Measurements from ENCODE around the gene ST7. TPM values are rescaled to one million over a fixed set of nuclear protein-coding genes. Genes with fewer than 3 reads are reported as not detected.

Gene ST7
- total RNA-seq, 1 experiment from 2014 or later, result 38.2 TPM

DNA sequence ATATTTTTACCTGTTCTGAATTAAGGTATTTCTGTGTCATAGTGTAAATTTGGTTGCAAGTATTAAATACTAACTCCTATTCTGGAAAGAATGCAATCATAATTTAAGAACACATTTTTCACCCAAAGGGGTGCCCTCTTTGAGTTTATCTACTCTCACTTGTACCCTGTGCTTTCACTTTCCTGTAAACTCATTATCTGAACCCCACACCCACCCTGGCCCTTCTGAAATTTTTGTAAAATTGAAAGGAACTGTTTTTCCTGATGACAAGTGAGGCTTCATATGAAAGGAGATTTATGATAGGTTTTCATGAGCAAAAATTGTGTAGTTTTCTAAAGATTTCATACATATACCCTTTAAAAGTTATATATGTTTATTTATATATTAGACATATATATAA is 235.1 kb downstream of the ST7 start:
- no peaks in the 10 kb centered on the region for H3K9me3 ChIP-seq
- Mint-ChIP-seq H3K9me3 (ENCODE audit: unreplicated experiment) (no peaks in the 10 kb centered on the region), H3K4me3 (ENCODE audit: unreplicated experiment) (no peak overlapping the region), H3K4me1 (ENCODE audit: low read depth, unreplicated experiment) (no peaks in the 10 kb centered on the region), H3K27ac (ENCODE audit: unreplicated experiment) (no peak overlapping the region), H3K36me3 (ENCODE audit: insufficient read depth, unreplicated experiment) (peaks cover 8% of the 10 kb centered on the region), H3K27me3 (ENCODE audit: insufficient read depth, unreplicated experiment) (no peaks in the 10 kb centered on the region)
- H3K36me3 ChIP-seq (ENCODE audit: control insufficient read depth, insufficient read depth, low read length), result no peaks in the 10 kb centered on the region
- intact Hi-C loops (cut with micrococcal nuclease; ENCODE audit: unreplicated experiment), result no loop called here
- no peaks in the 10 kb centered on the region for H3K4me1 ChIP-seq
- no peak overlapping the region for H3K4me3 ChIP-seq (ENCODE audit: low read depth, low read length)
- no peak for DNase-seq
- H3K27me3 ChIP-seq (replicated peaks; ENCODE audit: control insufficient read depth, insufficient read depth, low read length), result no peaks in the 10 kb centered on the region
- ChIA-PET CTCF (no interaction called here), POLR2A (no interaction called here)
- TF ChIP-seq, protein P1, sequence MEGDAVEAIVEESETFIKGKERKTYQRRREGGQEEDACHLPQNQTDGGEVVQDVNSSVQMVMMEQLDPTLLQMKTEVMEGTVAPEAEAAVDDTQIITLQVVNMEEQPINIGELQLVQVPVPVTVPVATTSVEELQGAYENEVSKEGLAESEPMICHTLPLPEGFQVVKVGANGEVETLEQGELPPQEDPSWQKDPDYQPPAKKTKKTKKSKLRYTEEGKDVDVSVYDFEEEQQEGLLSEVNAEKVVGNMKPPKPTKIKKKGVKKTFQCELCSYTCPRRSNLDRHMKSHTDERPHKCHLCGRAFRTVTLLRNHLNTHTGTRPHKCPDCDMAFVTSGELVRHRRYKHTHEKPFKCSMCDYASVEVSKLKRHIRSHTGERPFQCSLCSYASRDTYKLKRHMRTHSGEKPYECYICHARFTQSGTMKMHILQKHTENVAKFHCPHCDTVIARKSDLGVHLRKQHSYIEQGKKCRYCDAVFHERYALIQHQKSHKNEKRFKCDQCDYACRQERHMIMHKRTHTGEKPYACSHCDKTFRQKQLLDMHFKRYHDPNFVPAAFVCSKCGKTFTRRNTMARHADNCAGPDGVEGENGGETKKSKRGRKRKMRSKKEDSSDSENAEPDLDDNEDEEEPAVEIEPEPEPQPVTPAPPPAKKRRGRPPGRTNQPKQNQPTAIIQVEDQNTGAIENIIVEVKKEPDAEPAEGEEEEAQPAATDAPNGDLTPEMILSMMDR (IDR thresholded peaks at IDR 0.05; ENCODE audit: insufficient read depth in 1 of 2, low read depth in 1 of 2, low read length in 1 of 2, severe bottlenecking in 1 of 2, unreplicated experiment in 1 of 2), result no peak
- BruUV-seq (replicated peaks), result no TSS peak

DNA sequence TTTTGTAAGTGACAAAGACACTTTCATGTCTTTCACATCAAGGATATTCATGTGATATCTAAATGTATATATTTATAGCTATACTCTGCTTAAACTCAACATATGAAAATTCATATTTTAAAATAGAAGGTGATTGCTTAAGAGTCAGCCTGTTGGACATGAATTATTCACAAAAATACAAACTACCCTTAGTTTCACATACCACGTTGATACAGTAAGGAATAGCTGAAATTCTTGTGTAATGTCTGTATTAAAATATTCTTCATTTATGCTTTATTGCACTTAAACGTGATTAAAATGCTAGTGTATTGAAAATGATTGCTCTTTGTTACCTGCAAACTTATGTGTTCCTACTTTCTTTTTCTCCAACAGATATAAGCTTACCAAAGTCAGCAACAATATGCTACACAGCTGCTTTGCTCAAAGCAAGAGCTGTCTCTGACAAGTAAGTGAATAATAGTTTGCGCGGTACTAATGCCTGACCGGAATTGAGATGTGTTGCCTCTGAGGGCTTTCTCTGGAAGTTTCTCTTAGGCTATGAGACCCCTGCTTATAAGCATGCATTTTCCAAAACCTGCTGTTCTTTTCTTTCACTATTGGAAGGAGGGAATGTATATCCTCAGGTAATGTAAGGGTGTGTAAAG is 235.8 kb downstream of the ST7 start:
- intact Hi-C loops (cut with micrococcal nuclease; ENCODE audit: unreplicated experiment), result no loop called here
- Histone ChIP-seq H3K9me3 (no peaks in the 10 kb centered on the region), H3K4me1 (no peaks in the 10 kb centered on the region), H3K27me3 (replicated peaks; ENCODE audit: control insufficient read depth, insufficient read depth, low read length) (no peaks in the 10 kb centered on the region), H3K36me3 (ENCODE audit: control insufficient read depth, insufficient read depth, low read length) (no peaks in the 10 kb centered on the region), H3K4me3 (ENCODE audit: low read depth, low read length) (no peak overlapping the region)
- Mint-ChIP-seq H3K36me3 (ENCODE audit: insufficient read depth, unreplicated experiment) (peaks cover 4% of the 10 kb centered on the region), H3K9me3 (ENCODE audit: unreplicated experiment) (no peaks in the 10 kb centered on the region), H3K4me1 (ENCODE audit: low read depth, unreplicated experiment) (no peaks in the 10 kb centered on the region), H3K4me3 (ENCODE audit: unreplicated experiment) (no peak overlapping the region), H3K27ac (ENCODE audit: unreplicated experiment) (no peak overlapping the region), H3K27me3 (ENCODE audit: insufficient read depth, unreplicated experiment) (no peaks in the 10 kb centered on the region)
- no peak for DNase-seq
- BruUV-seq (replicated peaks), result no TSS peak
- ChIA-PET CTCF (no interaction called here), POLR2A (no interaction called here)
- TF ChIP-seq, protein P1 (IDR thresholded peaks at IDR 0.05; ENCODE audit: insufficient read depth in 1 of 2, low read depth in 1 of 2, low read length in 1 of 2, severe bottlenecking in 1 of 2, unreplicated experiment in 1 of 2), result no peak

DNA sequence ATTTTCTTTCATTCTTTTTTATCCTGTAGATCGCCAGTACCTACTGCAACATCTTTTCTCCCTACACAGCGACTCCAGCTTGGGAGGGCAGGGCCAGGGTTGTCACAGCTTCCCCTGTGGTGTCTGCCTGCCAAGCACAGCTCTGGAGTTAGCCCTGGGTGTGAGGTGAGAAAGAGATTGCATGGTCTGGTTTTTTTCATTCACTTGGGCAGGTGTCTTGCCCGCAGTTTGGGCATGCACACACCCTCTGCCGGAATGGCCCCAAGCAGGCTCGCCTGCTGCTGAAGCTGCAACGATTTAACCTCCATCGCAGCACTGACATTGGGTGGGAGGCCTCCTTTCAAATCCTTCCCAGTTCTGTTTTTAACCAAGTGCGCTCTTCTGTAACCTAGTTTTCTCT is 236.8 kb downstream of the ST7 start:
- Histone ChIP-seq H3K27me3 (replicated peaks; ENCODE audit: control insufficient read depth, insufficient read depth, low read length) (no peaks in the 10 kb centered on the region), H3K4me3 (ENCODE audit: low read depth, low read length) (no peak overlapping the region), H3K4me1 (no peaks in the 10 kb centered on the region), H3K36me3 (ENCODE audit: control insufficient read depth, insufficient read depth, low read length) (no peaks in the 10 kb centered on the region), H3K9me3 (no peaks in the 10 kb centered on the region)
- TF ChIP-seq, protein P1 (IDR thresholded peaks at IDR 0.05; ENCODE audit: insufficient read depth in 1 of 2, low read depth in 1 of 2, low read length in 1 of 2, severe bottlenecking in 1 of 2, unreplicated experiment in 1 of 2), result no peak
- intact Hi-C loops (cut with micrococcal nuclease; ENCODE audit: unreplicated experiment), result no loop called here
- CTCF ChIA-PET, result no interaction called here
- Mint-ChIP-seq H3K27me3 (ENCODE audit: insufficient read depth, unreplicated experiment) (no peaks in the 10 kb centered on the region), H3K4me3 (ENCODE audit: unreplicated experiment) (no peak overlapping the region), H3K36me3 (ENCODE audit: insufficient read depth, unreplicated experiment) (peaks cover 4% of the 10 kb centered on the region), H3K9me3 (ENCODE audit: unreplicated experiment) (no peaks in the 10 kb centered on the region), H3K27ac (ENCODE audit: unreplicated experiment) (no peak overlapping the region), H3K4me1 (ENCODE audit: low read depth, unreplicated experiment) (no peaks in the 10 kb centered on the region)
- DNase-seq, result no peak
- POLR2A ChIA-PET, result no interaction called here
- no TSS peak for BruUV-seq (replicated peaks)
